GM21381 (cell line): ENCODE results near the gene ACACA.
A peak's percentile ranks its signal among the peaks of the same experiment; 100 is the strongest.
"Not testable (repeated sequence)": the region's sequence is repeated elsewhere in the genome, so short reads cannot be mapped to it uniquely, and the experiment has no call there.

Experiments used
- ATAC-seq: cut with Tn5 transposase; IDR thresholded peaks from one replicate; pipeline ENCODE4 v1.9.1; 2021; ENCODE audit warnings: mild to moderate bottlenecking, moderate library complexity; ENCODE audit not compliant: unreplicated experiment

Gene ACACA

DNA sequence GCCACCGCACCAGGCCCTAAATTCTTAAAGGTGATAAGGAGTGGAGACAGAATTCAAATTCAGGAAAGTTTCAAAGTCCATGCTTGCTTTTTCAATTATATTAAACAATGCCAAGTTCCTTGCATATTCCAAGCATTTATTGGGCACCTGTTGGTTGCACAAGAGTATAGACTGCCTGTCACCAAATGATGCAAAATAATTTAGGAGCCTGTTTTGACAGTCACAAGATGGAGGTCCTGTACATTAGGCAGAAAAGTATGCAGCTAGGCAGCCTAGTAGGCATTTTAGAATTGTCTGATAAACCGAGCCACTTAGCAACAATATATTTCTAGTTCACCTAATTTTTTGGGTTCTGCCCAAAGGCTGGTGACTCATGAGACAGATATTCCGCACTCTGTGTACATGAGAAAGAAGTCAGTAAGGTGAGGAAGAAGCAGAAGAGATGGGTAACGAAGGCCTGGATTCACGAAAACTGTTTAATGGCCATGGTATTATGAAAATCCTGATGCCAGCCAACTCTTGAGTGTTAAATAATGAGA lies 7.3 kb downstream of the ACACA start:
- no peak for ATAC-seq

DNA sequence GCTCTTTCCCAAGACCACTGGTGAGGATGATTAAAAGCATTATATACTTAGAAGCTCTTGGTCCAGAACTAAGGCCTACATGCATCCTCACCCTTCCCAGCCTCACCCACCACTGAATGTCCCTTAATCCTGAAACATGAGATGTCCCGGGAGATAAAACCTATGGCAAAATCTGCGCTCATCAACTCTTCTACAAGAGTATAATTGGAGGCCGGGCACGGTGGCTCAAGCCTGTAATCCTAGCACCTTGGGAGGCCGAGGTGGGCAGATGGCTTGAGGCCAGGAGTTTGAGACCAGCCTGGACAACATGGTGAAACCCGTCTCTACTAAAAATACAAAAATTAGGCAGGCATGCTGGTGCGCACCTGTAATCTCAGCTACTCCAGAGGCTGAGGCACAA lies 13.3 kb downstream of the ACACA start:
- ATAC-seq: no peak

DNA sequence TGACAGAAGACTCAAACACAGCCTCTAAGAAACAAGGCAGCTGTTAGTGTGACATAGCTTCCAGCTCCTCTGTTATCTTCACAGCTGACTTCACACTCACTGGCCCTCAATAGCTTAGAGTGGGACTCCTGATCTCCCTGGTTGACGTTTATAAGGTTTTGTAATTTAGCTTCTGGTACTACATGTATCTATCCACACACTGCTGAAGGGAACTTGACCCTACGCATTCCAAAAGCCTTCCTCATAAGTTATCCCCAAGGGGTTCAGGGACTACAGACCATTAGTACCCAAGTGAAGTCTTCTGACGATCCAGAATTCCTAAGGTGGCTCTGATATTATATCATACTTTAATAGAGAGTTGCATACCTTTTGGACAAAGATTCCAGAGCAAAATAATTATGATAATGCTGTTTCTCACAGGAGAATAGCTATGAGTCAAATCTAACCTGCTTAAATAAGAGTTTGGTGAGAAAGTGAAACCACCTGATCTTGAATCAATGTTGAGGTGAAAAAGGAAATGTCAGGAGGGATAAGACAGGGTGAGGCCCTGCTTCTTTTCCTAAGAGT lies 14.5 kb downstream of the ACACA start:
- ATAC-seq: no peak

DNA sequence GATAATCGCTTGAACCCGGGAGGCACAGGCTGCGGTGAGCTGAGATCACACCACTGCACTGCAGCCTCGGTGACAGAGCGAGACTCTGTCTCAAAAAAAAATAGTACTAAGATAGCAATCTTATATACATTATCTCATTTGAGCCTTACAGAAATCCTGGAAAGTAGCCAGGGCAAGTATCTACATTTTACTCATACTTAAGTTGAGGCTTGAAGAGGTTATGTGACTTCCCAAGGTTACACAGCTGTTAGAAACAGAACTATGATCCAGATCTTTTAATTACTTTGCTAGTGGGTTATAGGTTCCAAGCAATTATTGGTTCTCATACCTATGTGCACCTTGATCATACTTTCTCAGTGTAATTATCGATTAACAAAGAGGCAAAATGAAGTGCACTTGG lies 15.5 kb downstream of the ACACA start:
- ATAC-seq: no peak

DNA sequence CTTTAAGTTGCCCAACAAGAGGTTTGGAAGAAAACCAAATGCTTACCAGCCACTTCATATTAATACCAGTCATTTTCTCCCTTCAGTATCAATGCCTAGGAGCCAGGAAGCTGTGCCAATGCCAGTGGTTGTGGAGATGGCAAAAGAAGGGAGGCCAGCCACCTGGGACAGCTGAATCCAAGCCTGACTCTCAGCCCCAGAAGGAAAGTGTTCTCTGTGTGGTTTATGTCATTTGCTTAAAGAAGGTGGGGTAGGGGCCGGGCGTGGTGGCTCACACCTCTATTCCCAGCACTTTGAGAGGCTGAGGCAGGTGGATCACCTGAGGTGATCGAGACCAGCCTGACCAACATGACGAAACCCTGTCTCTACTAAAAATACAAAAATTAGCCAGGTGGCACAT lies 17.5 kb downstream of the ACACA start:
- no peak for ATAC-seq

DNA sequence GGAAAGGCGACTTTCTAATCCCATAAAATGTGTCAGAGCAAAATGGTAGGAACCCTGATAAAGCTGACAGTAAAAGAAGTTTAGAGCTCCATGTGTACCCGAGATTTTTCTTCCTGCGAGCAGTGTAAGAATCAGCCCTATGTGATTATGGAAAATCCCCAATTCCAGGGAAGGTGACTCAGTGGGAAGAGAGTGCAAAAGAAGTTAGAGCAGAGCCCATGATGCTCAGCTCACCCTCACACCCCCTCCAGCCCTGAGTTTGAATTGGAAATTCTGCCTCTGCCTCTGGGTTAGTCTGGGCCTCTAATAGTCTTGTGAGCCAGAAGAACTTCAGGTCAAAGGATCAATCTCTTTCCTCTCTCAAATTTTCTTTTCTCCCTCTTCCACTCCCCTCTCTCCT lies 18.4 kb downstream of the ACACA start:
- no peak for ATAC-seq

DNA sequence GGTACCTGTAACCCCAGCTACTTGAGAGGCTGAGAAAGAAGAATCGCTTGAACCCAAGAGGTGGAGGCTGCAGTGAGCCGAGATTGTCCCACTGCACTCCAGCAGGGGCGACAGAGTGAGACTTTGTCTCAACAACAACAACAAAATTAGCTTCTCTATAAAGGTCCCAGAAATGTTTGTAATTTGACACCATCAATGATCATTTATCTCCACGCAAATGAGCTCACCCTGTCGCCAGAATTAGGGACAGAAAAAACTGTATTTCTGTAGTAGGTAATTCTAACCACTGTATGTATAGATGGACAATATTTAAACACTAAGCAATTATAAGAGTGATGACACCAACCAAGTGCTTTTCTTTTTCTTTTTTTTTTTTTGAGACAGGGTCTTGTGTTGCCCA lies 20.2 kb downstream of the ACACA start:
- ATAC-seq: no peak

DNA sequence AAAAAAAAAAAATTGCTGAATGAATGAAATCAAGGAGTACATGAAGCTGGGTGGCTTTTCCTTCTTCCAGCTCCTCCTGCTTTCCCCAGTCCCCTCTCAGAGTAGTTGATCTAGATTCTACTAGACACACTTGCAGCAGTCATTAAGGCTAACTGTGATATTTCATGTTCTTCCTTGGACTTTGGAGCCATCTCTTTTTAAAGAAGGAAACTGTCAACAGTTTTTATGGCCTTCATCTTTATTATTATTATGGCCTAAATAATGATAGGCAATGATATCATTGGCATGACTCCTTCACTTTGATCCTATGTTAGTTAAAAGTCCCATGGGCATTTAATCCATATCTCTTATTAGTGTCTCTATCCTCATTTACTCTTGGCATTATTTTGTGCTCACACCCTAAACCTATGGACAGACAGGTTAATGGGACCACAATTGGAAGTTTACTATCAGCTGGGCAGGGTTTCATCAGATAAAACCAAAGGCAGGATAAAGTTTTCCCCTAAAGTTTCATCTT lies 21.1 kb downstream of the ACACA start:
- ATAC-seq: no peak

DNA sequence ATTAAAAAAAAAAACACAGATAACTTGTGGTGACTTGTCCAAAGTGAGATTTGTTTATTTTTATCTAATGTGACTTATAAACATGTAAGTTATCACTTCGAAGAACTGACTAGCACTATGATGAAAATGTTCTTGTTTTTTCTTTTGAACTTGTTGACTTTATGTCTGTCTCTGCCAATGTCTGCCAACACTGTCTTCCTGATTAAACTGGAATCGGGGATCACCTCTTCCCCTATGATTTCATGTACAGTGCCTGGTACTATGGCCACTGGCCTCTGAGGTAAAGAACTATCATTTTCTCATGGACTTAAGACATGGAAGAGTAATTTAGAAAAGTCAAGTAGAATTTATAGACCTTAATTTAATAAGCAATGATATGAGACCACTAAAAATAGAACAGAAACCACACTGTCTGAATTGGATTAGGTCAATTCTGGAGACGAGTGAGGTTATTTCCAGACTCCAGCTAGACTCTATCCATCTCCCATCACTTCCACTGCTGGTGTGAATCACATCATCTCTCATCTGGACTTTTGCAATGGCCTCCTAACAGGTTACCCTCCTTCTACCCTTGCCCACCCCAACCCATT lies 22.0 kb downstream of the ACACA start:
- ATAC-seq: no peak

DNA sequence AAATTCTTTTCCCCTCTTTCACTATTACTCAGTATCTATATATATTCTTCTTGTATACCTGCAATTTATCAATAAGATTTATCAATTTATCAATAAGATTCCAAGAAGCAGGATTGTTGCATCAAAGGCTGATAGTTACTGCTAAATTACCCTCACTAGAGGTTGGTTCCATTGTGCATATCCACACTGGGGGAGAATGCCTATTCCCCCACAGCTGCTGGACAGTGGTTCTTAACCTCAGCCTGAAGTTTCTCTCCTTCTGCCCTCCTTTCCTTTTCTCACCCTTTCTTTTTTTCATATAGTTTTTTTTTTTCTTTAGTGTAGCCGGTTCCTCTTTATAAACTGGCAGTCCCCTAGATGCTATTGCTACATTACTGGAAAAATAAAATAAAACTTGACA lies 24.6 kb downstream of the ACACA start:
- no peak for ATAC-seq

DNA sequence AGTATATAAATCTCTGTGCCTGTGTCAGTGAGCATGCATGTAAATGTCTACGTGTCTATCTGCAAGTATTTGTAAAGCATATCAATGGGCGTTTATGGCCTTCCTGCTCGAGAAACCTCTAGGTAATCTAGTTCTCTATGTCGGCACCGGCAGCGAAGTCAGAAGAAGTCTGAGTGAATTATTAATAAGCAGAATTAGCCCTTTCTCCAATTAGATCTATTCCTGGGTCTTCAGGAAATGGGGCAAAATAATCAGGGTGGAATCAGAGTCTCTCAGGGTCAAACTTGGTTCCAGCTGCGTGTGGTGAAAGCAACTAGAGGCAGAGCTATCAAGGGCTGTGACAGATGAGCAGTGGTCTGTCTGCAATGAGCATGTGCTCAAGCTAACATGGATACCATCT lies 30.9 kb downstream of the ACACA start, which contains the start of gene C17orf78:
C17orf78 (plus strand) TSS at position 280 of the 400 bp plus-strand sequence; CDS start at position 388, 108 bp downstream.
- no peak for ATAC-seq

DNA sequence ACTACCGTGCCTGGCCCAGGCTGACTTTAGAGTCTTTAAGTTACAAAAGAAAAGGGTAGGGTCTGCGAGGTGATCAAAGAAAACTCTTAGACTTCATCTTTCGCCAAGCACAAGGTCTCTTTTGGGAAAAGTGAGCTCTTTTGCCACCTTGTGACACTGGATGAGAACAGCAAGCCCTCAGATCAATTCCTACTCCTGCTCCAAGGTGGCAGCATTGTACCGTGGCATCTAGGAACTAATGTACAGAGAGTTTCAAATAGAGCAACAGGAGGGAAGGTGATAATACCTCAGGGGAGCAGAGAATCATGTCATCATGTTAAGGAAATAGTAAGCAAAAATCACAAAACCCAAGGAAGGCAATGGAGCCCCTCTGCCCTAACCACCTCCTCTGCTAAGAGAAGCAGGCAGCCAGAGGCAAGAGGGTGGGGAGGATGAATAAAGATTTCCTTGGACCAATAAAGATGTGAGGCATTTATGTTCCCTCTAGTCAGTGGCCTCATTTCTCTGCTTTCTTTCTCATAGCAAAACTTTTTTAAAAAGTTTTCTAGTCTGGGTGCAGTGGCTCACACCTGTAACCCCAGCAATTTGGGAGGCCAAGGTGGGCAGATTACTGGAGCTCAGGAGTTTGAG lies 33.0 kb downstream of the ACACA start:
- peak; percentile 64 for ATAC-seq

DNA sequence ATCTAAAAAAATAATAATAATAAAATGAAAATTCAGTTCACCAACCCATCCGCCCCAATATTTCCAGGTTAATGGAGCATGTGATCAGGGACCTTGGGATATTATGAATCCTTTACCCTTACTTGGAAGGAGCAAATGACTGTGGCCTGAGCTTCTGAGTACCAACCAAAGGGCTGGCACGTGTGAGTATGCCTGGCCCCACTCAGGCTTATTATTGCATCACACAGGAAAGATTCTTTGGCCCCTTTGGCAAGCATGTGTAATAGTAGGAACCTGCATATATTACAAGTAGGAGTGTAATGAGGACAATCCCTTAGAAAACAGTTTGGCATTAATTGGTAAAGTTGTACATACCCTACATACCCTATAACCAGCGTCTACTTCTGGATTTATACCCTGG lies 38.1 kb downstream of the ACACA start:
- ATAC-seq: no peak

DNA sequence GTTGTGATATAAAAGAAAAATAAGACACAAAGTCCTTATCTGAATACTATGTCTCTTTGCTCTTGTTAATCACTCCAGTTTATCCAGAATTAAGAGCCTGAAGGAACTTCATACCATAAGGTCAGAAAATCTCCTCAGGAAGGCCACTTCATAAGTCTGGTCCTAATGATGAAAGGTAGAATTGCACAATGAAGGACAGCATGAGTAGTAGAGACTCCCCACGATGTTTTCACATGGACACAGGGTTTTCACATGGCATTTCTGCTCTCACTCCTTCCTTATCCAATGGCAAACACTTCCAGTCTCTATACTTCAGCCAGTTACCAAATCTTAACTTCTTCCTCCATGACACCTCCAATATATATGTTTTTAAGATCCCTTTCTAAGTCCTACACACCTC lies 41.0 kb downstream of the ACACA start:
- no peak for ATAC-seq

DNA sequence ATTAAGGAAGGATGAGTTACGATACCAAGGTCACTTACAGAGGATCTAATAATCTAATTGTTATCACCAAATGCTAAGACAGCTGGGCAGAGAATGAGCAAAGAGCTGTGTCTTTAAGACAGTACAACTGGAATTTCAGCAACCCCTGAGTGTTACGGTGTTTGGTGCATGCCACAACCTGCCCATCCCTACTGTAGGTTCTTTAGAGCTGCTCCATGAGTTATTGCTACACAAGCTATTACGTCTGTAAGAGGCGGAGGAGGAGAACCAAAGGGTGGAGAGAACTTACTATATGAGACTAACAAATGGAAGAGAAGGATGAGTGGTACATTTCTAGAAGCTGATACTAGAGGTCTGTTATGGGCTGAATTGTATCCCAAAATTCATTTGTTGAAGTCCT lies 45.1 kb downstream of the ACACA start:
- ATAC-seq: no peak

DNA sequence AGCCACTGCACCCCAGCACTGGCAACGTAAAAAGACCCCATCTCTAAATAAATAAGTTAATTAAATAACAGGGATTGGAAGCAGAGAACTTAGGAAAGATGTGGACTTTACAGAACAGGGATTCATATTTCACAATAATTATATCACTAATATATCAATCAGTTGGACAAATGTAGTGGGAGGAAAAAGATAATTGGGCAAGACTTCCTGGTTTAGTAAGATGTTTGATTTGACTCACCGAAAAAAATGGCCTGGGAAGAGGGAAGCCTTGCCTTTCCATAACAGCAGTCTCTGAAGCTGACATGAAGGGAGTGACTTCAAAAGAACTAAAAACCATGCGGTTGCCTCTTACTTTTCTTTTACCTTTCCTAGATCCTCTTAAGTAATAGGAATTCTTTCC lies 46.0 kb downstream of the ACACA start:
- ATAC-seq: no peak

DNA sequence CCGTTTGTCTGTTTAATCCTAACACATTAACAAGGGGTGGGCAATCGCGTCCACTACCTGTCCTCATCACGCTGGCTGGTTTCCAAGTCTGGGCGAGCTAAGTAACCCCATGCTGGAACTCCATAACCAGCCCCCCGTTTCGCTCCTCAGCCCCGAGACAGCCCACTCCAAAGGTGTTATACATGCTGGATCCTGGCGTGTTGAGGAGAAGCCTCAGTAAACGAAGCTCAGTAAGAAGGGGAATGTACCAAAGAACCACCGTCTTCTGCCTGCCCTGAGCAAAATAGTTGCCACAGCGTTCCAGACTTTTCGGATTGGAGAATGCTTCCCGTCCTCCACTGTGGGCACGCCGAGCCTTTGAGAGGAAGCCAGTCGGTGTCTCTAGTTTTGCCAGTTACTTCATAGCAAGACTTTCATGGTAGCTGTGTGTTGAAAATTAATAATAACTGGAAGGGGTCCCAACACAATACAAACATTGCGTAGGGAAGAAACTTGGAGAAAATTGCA lies 46.9 kb downstream of the ACACA start:
- ATAC-seq: no peak

DNA sequence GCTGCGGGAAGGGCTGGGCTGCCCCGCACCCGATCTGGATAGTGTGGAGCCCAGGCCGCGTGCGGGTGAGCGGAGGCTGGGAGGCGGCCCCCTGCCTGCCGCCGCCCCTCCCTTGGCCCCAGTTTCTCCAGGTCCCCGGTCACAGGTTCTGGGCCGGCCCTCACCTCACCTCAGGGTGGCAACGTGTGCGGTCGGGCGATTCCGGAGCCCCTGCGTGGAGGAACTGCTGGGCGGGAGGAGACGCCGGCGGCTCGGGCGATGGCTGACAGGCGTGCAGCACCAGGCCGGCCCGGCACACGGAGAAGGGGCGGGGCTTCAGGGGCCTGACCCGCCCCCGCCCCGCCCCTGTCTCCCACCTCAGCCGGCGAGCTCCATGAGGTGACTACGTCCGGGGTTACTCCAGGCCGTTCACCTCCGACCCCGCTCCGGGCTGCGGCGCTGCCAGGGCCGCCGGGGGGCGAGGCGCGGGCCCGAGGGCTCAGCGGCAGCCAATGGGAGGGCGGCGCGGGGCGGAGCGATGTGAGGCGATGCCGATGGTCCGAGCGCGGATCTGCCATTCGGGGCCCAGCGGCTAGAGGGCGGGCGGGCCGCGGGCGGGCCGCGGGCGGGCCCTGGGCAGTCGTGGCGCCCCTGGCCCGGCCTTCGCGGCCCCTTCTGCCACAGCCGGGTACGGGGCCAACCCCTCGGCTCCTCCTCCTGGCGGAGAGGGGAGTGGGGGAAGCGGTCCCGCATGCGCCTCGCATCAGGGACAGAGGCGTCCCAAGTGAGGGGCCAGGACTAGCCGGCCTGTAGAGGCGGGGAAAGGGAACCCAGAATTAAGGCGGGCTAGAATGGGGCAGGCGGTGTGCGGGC lies 47.6 kb downstream of the ACACA start:
- ATAC-seq: peak; percentile 91

DNA sequence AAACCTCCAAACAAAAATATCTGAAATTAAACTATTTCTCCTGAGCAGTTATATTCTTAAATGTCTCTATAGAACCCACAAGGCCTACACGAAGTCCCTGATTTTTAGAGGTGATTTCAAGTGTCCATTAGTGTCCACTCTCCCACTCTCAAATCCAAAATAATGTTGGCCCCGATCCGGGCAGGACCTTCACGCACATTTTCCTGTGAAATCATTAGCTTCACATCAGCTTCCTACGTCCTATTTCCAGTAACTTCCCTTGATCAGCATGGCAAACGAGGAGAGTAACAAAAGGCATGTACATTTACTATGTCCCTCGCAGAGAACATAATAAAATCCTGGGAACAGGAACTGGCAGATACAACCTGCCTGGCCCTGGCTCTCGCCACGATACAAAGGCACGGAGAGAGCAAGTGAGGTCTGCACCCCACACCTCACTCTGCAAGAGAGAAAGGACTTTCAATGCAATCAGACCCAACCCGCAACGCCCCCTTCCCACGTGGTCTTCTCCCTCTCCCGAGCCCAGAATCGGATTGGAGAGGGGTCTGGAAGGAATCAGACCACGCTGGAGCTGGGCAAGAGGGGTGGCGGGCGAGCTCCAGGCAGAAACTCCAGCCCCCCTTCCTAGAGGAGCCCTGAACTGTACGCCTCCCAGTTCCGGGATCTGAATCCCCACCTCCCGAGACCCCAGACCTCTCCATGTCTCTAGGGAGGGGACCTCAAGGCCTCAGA lies 48.4 kb downstream of the ACACA start:
- peak; percentile 6 for ATAC-seq

DNA sequence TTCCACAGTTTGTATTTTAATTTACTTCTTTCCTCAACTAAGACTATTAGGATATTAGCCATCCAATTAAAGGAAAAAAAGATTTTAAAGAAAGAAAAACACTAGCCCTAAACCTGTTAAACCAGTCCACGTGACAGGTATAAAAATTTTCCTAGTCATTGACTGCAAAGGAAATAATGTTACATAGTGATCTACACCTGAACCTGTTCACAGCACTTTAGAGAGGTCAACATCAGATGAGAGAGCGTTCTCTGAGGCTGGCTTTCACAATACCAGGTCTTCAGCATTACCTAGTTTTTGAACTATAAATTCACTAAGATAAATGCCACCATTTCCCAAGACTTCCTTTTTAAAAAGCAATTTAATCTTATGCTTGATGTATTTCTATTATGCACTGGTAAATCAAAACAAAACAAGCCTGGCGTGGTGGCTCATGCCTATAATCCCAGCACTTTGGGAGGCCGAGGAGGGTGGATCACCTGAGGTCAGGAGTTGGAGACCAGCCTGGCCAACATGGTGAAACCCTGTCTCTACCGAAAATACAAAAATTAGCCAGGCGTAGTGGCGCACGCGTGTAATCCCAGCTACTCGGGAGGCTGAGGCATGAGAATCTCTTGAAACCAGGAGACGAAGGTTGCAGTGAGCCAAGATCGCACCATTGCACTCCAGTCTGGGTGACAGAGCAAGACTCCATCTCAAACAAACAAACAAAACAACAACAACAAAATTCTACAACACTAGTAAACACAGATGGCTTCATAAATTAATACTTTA lies 49.7 kb downstream of the ACACA start:
- ATAC-seq: not testable (repeated sequence)
